ENCODE data around the gene DLG3. TPM values are rescaled to one million over a fixed set of nuclear protein-coding genes. Genes with fewer than 3 reads are reported as not detected.

DLG3 gene
- total RNA-seq (2021) = 71.2 and 71.6 TPM in 2 replicates
- long read RNA-seq, full-length matches to known transcripts = 23 of 50 reads
- long read RNA-seq, partial matches to known transcripts = 1 of 50 reads
- long read RNA-seq, other reads (novel, unspliced or antisense) = 26 of 50 reads

GRCh38 chrX:70444326-70444945 lies at the start of gene DLG3:
Gene DLG3, plus strand, starts transcription at chrX:70444835. Its CDS starts 367 bp downstream, at chrX:70445202.
- Histone ChIP-seq H2AFZ (ENCODE audit: low read length) (no peak within 1 kb of the TSS), H4K5ac (ENCODE audit: insufficient read length, low read depth, low read length) (no peak within 1 kb of the TSS), H3K14ac (ENCODE audit: insufficient read depth, low read length) (no peak within 1 kb of the TSS; the same call in 1 of the 2 replicates), H3K4me1 (ENCODE audit: insufficient read depth, low read length) (no peaks in the 10 kb centered on the region), H2BK20ac (ENCODE audit: low read depth, low read length, poor library complexity, severe bottlenecking) (no peak within 1 kb of the TSS), H3K79me2 (ENCODE audit: insufficient read depth, low read length) (no peaks in the 10 kb centered on the region), H3K79me1 (ENCODE audit: insufficient read depth, low read depth, low read length, poor library complexity, severe bottlenecking) (no peaks in the 10 kb centered on the region), H2BK5ac (ENCODE audit: insufficient read length, low read length) (no peak within 1 kb of the TSS), H3K9ac (ENCODE audit: extremely low read depth, insufficient read length, low read length) (no peak within 1 kb of the TSS), H4K8ac (replicated peaks; ENCODE audit: insufficient read length, low read depth, low read length) (no peak within 1 kb of the TSS), H3K56ac (ENCODE audit: insufficient read length, low read depth, low read length) (no peak within 1 kb of the TSS), H3K27ac (ENCODE audit: insufficient read length, low read depth, low read length) (no peak within 1 kb of the TSS), H4K20me1 (ENCODE audit: control insufficient read depth, insufficient read depth, insufficient read length) (no peaks in the 10 kb centered on the region), H3K4ac (ENCODE audit: low read depth, low read length) (no peak within 1 kb of the TSS), H4K91ac (ENCODE audit: insufficient read length, low read depth, low read length) (no peak within 1 kb of the TSS), H3K23ac (ENCODE audit: insufficient read length, low read depth, low read length) (no peak within 1 kb of the TSS), H3K27me3 (ENCODE audit: insufficient read depth, low read length) (peaks cover 2% of the 10 kb centered on the region; the same call in 1 of the 2 replicates), H2BK12ac (ENCODE audit: insufficient read length, low read depth, low read length) (no peak within 1 kb of the TSS), H2BK120ac (ENCODE audit: low read depth, low read length, poor library complexity, severe bottlenecking) (no peak within 1 kb of the TSS), H3T11ph (ENCODE audit: low read length) (no peak within 1 kb of the TSS), H3K9me3 (ENCODE audit: control insufficient read depth, low read depth, low read length) (peaks cover 57% of the 10 kb centered on the region), H2BK15ac (ENCODE audit: low read depth, low read length) (no peak within 1 kb of the TSS), H2AK5ac (ENCODE audit: insufficient read length, low read length) (no peak within 1 kb of the TSS), H3K4me2 (ENCODE audit: insufficient read depth, insufficient read length, low read length) (peak within 1 kb of the TSS; percentile 39), H3K18ac (ENCODE audit: insufficient read length, low read depth, low read length) (no peak within 1 kb of the TSS), H3K23me2 (ENCODE audit: insufficient read length, low read depth, low read length, poor library complexity, severe bottlenecking) (no peaks in the 10 kb centered on the region)
- peaks cover 66% of the 10 kb centered on the region in 2 experiments for H3K9me3 Mint-ChIP-seq
- DNase-seq = peak; percentile 64
- peaks cover 0 to 9% of the 10 kb centered on the region in 2 experiments; a peak in 2 of 4 replicates for H3K4me1 Mint-ChIP-seq
- peaks cover 29% of the 10 kb centered on the region for H3K27me3 Mint-ChIP-seq (ENCODE audit: low read depth)
- H3K36me3 Mint-ChIP-seq (ENCODE audit: insufficient read depth in 1 of 3, low read depth in 3 of 3) = 0 out of 7 replicates have a peak, but pooled peaks cover 0 to 2% (median 0%) of the 10 kb centered on the region in 3 experiments
- WGBS (ENCODE audit: extremely low coverage, insufficient read length, low lambda C conversion rate) = no CpG with 5 or more reads among the region's 21 CpGs
- peak within 1 kb of the TSS in 1 of 2 experiments; percentile 75; a peak in 3 of 5 replicates for H3K4me3 Mint-ChIP-seq
- no peak for TF ChIP-seq CTCF (conservative IDR thresholded peaks at IDR 0.05)
- no peak within 1 kb of the TSS for H3K27ac Mint-ChIP-seq

Data from H9 (cell line).